HFFc6 (cell line): Measurements from ENCODE around the gene TOX2. TPM values are rescaled to one million over a fixed set of nuclear protein-coding genes. Genes with fewer than 3 reads are reported as not detected.

Source experiments
- DNase-seq: peaks from one replicate; pipeline ENCODE4 v3.0.0-alpha.2; 2018
- H3K27ac Mint-ChIP-seq: 2 replicates; pipeline ENCODE4 v1.8.0; 2020; ENCODE audit warnings: mild to moderate bottlenecking, mixed read lengths
- H3K27me3 Mint-ChIP-seq: 2 replicates; pipeline ENCODE4 v1.8.0; 2021; ENCODE audit warnings: mild to moderate bottlenecking, moderate library complexity, mixed read lengths; ENCODE audit not compliant: insufficient read depth
- H3K36me3 Mint-ChIP-seq: 2 replicates; pipeline ENCODE4 v1.8.0; 2021; ENCODE audit warnings: low read depth, mixed read lengths
- H3K4me1 Mint-ChIP-seq: 2 replicates; pipeline ENCODE4 v1.8.0; 2020; ENCODE audit warnings: low read depth, mixed read lengths
- H3K4me3 Mint-ChIP-seq: 2 replicates; pipeline ENCODE4 v1.8.0; 2020; ENCODE audit warnings: mild to moderate bottlenecking, moderate library complexity, mixed read lengths
- H3K9me3 Mint-ChIP-seq: 2 replicates; pipeline ENCODE4 v1.8.0; 2020; ENCODE audit warnings: mild to moderate bottlenecking, mixed read lengths
- CTCF ChIP-seq: fragments of 200-600 bp; sonication (generic); IDR thresholded peaks from 2 replicates; pipeline ENCODE4 v1.5.0; 2021; ENCODE audit warnings: antibody characterized with exemption, mild to moderate bottlenecking
- total RNA-seq, 6 experiments: library from RNA; stranded (reverse); fragmentation: NEBNext Ultra II Directional; extraction: Animal tissue kit (Norgen Biotek cat#: 25700); gene quantifications; 2 replicates in 1 of 6; 3 replicates in 5 of 6; pipeline ENCODE4 v1.2.3, GENCODE V29; 2021

TOX2 gene
- total RNA-seq, 6 experiments from 2014 or later, result 46.1 to 68.2 (median 60.2) TPM

DNA sequence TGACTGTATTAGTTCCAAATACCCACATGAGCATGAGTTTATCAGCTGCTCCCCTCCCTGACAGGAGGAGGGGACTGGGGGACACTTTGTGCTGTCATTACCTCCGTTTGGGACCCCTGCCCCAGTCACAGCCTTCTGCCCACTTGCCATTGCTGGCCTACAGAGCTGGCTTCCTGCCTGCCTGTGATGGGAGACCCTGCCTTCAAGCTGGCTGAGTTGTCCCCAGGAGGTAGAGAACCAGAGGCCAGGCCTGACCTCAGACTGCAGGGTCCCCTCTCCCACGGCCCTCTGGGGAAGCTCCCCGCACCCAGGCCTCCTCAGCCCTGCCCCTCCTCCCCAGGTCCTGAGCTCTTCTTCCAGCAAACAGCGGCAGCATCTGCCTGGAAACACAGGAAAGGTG lies 166.8 kb downstream of the TOX2 start:
- no peak overlapping the region for H3K4me3 Mint-ChIP-seq
- H3K4me1 Mint-ChIP-seq, result peaks cover 33% of the 10 kb centered on the region
- no peaks in the 10 kb centered on the region for H3K27me3 Mint-ChIP-seq
- no peaks in the 10 kb centered on the region for H3K36me3 Mint-ChIP-seq
- no peaks in the 10 kb centered on the region for H3K9me3 Mint-ChIP-seq
- no peak for TF ChIP-seq CTCF
- no peak overlapping the region for H3K27ac Mint-ChIP-seq
- no peak for DNase-seq

DNA sequence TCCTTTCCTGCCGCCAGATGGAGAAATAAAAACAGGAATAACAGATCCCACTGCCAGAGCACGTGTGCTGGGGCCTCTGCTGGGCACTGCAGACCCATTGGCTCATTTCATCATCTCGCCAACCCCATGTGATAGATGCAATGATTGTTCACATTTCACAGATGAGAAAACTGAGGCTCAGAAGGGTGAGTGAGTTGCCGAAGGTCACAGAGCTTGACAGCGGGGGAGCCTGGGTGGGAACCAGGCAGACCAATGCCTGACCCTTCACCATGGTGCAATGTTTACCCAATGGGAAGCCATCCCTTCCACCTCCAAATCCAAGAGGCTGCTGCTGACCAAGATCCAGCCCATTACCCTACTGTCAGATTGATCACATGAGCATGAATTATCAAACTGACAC lies 167.2 kb downstream of the TOX2 start:
- Mint-ChIP-seq H3K4me1 (peaks cover 33% of the 10 kb centered on the region), H3K27me3 (no peaks in the 10 kb centered on the region)
- TF ChIP-seq CTCF, result no peak

DNA sequence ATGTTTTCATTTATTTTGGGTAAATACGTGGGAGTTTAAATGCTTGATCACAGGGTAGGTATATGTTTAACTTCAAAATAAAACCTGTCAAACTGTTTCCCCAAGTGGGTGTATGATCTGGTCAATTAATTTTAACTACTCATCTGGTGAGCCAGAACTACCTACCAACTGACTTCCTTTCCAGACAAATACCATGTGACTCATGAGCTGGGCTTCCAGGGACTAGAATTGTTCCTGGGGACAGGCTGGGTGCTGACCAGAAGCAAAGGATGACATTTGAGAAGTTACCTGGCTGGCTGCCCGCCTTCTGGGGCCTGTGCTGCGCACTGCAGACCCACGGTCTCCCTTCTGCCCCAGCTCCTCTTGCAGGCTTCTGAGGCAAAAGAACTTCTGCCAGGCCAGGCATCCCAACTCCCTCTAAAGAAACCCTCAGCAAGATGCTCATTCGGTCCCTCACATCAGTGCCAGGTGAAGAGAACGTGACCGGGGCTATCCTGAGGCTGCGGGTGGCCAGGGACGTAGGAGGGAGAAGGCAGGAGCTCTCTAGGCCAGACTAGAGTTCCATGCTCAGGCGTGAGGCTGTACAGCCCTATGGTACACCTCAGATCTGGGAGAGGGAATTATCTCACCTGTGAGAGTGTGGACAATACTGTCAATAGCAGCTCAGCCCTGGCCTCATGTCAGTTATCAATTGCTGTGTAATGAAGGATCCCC lies 168.7 kb downstream of the TOX2 start:
- Mint-ChIP-seq H3K27ac (peak overlapping the region; percentile 60), H3K27me3 (no peaks in the 10 kb centered on the region), H3K36me3 (no peaks in the 10 kb centered on the region), H3K9me3 (no peaks in the 10 kb centered on the region), H3K4me3 (peak overlapping the region; percentile 23; the same call in 1 of the 2 replicates), H3K4me1 (peaks cover 33% of the 10 kb centered on the region)
- no peak for TF ChIP-seq CTCF
- peak; percentile 72 for DNase-seq

More for the DNA sequence above, 167.2 kb downstream of the TOX2 start:
- no peak for DNase-seq
- no peaks in the 10 kb centered on the region for H3K36me3 Mint-ChIP-seq
- H3K27ac Mint-ChIP-seq, result no peak overlapping the region
- H3K4me3 Mint-ChIP-seq, result no peak overlapping the region
- no peaks in the 10 kb centered on the region for H3K9me3 Mint-ChIP-seq

DNA sequence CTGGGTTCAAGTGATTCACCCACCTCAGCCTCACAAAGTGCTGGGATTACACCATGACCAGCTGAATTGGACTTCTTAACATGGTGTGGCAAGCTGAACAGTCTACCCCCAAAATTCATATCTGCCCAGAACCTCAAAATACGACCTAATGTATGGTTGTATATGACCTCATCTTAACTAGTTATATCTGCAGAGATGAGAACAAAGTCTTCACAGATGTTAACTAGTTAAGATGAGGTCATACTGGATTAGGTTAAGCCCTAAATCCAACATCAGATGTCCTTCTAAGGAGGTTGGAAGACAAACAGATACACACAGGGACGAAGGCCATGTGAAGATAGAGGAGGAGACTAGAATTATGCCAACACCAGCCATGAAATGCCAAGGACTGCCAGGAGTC lies 169.8 kb downstream of the TOX2 start:
- no peak for DNase-seq
- Mint-ChIP-seq H3K4me3 (no peak overlapping the region), H3K36me3 (no peaks in the 10 kb centered on the region), H3K4me1 (peaks cover 33% of the 10 kb centered on the region), H3K27me3 (no peaks in the 10 kb centered on the region), H3K27ac (no peak overlapping the region), H3K9me3 (no peaks in the 10 kb centered on the region)
- no peak for TF ChIP-seq CTCF

- Mint-ChIP-seq H3K27me3 (no peaks in the 10 kb centered on the region), H3K4me3 (no peak overlapping the region), H3K27ac (no peak overlapping the region), H3K36me3 (no peaks in the 10 kb centered on the region), H3K9me3 (no peaks in the 10 kb centered on the region), H3K4me1 (peaks cover 33% of the 10 kb centered on the region)
- TF ChIP-seq CTCF, result no peak
- no peak for DNase-seq
These were observed 170.2 kb downstream of the TOX2 start for GRCh38 chr20:44084891-44085290.
